Sciatic nerve (tissue), 2 donors: ENCODE data around the gene ANKS1B. TPM values are rescaled to one million over a fixed set of nuclear protein-coding genes. Genes with fewer than 3 reads are reported as not detected.
"Not testable (repeated sequence)": the region's sequence is repeated elsewhere in the genome, so short reads cannot be mapped to it uniquely, and the experiment has no call there.

Source experiments
- ATAC-seq: fragments of 200-7000 bp; cut with Tn5 transposase; one replicate; pipeline ENCODE4 v1.9.1; 2020; ENCODE audit warnings: mild to moderate bottlenecking, moderate library complexity
- DNase-seq: peaks from one replicate; pipeline ENCODE4 v3.0.0-alpha.2; 2020; ENCODE audit warnings: low spot score
- intact Hi-C: fragments of 100-400 bp; cut with DNase I; formaldehyde crosslinking; loops from one replicate; pipeline ENCODE4 v1.14.2; 2022
- total RNA-seq: library from RNA; stranded (reverse); fragmentation: NEBNext Ultra II Directional; extraction: Animal tissue kit (Norgen Biotek cat#: 25700); gene quantifications from one replicate; pipeline ENCODE4 v1.2.1, GENCODE V29; 2021
- donor health status: DM: no; HTN: no; CAD: no.
- donor health status: DM: no; HTN: no; CAD: no.

The ANKS1B gene
- total RNA-seq, 1 donor from 2014 or later: 20.8 TPM

- DNase-seq: no peak
- intact Hi-C loops: no loop called here
- ATAC-seq: no peak
Observed at GRCh38 chr12:99374023-99374422, 610.7 kb downstream of the ANKS1B start.

- intact Hi-C loops: no loop called here
- DNase-seq: no peak
- no peak for ATAC-seq
Observed at GRCh38 chr12:99372257-99372920, 612.3 kb downstream of the ANKS1B start.

- no peak for DNase-seq
- no peak for ATAC-seq
- intact Hi-C loops: no loop called here
Observed at GRCh38 chr12:99370421-99371138, 614.2 kb downstream of the ANKS1B start.

DNA sequence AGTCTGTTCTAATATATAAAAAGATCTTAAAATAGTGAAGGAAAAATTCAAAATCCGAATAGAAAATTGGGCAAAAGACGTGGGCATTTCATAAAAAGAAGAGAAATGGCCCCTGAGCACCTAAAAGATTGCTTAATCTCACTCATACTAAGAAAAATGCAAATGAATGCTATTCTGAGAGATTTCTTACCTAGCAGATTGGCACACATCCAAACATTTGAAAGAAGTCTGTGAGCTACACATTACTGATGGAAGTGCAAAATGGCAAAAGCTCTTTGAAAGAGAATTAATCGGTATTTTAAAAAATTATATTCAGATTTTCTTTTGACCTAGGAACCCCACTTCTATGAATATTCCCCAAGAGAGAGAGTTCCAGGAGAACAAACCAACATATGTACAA is 617.6 kb downstream of the ANKS1B start:
- DNase-seq (no peak), ATAC-seq (no peak)
- intact Hi-C loops: no loop called here

DNA sequence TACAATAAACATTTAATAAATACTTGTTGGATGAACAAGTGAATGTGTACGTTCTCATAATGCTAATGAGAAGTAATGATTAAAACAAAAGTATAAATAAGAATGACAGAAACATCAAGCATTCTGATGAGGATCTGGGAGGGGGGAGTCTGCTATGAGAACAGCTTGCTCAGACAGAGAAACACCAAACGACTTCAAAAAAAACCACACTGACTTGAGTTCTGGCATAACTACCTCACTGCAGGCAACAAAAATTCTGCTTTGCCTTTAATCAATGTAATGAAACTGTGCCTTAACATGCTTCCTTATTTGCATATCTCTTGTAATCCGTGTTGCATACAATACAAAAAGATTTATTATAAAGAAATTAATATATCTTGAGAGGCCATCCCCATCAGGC is 632.5 kb downstream of the ANKS1B start:
- DNase-seq (no peak), ATAC-seq (no peak)
- intact Hi-C loops: no loop called here

DNA sequence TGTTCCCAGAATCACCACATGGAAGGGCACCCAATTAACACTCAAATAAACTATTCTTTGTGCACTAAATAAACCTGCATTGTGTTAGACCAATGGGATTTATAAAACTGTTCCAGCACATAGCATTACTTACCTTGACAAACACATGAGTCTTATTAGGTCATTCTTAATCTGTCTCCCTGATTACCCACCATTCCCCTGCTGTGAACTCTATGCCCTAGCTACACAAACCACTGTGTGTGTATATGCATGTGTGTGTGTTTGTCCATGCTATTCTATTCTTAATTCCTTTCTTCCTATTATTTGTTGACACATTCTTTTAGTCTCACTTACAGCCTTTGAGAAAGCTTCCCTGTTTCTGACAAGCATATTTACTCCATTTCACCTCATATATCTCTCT is 640.8 kb downstream of the ANKS1B start:
- no peak for DNase-seq
- no peak for ATAC-seq
- intact Hi-C loops: no loop called here

DNA sequence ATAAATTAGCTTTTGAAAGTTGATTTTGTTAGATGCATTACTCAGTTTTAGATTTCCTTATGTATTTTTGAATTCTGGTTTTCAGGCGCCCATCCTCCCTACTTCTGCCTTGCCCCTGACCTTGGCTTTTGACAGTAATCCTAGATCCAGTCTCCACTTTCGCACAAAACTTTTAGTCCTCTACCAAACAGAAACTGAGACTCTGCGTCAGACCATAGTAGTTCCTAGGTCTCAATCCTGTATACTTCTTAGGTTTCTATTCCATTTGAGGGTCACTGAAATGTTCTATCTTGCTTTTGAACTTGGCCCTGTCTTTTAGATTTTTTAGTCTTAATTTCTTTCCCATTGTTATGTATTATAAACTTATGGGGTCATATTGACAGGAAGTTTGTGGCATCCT is 645.1 kb downstream of the ANKS1B start:
- ATAC-seq: no peak
- intact Hi-C loops: no loop called here
- no peak for DNase-seq

- intact Hi-C loops: no loop called here
Observed at GRCh38 chr12:99334285-99335056, 650.3 kb downstream of the ANKS1B start.

DNA sequence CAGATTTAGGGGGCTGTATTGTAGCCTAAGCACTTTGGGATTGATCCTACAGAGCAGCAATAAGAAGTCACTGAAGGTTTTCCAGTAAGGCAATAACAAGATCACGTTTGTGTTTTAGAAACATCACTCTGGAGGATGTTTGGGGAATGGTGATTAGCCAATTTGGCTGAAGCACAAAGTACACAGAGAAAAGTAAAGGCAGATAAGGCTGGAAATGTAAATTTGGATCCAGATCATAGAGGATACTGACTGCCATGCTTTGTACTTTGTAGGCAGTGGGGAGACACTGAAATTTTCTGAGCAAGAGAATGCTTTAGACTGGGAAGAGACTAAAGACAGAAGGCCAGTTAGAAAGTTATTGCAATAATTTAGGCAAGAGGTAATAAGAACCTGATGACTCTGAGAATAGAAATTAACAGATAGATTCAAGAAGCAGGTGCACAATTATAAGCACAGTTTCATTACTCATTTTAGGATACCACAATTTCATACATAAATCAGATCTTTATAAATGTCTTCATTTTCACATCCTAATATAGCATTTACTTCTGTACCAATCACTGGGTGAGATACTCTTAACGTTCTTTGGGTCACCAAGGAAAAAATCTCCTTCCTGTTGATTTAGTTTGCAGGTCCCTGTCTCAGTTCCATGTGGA is 651.7 kb downstream of the ANKS1B start:
- intact Hi-C loops: no loop called here
- no peak for ATAC-seq
- DNase-seq: no peak

More at GRCh38 chr12:99334285-99335056, 650.3 kb downstream of the ANKS1B start:
- DNase-seq: no peak
- no peak for ATAC-seq

GRCh38 chr12:99330216-99330615 is 654.5 kb downstream of the ANKS1B start:
- intact Hi-C loops: no loop called here
- DNase-seq (no peak), ATAC-seq (no peak)

DNA sequence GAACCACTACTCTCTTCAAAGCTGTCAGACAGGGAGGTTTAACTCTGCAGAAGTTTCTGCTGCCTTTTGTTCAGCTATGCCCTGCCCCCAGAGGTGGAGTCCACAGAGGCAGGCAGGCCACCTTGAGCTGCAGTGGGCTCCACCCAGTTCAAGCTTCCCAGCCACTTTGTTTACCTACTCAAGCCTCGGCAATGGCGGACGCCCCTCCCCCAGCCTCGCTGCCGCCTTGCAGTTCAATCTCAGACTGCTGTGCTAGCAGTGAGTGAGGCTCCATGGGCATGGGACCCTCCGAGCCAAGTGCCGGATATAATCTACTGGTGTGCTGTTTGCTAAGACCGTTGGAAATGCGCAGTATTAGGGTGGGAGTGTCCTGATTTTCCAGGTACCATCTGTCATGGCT is 663.5 kb downstream of the ANKS1B start:
- intact Hi-C loops, ATAC-seq: not testable (repeated sequence)

GRCh38 chr12:99311373-99311772 is 673.4 kb downstream of the ANKS1B start:
- no peak for DNase-seq
- intact Hi-C loops: no loop called here
- ATAC-seq: no peak

More for the DNA sequence above, 663.5 kb downstream of the ANKS1B start:
- not testable (repeated sequence) for DNase-seq

- intact Hi-C loops: no loop called here
- DNase-seq (no peak), ATAC-seq (no peak)
Observed at GRCh38 chr12:99309812-99310211, 674.9 kb downstream of the ANKS1B start.

DNA sequence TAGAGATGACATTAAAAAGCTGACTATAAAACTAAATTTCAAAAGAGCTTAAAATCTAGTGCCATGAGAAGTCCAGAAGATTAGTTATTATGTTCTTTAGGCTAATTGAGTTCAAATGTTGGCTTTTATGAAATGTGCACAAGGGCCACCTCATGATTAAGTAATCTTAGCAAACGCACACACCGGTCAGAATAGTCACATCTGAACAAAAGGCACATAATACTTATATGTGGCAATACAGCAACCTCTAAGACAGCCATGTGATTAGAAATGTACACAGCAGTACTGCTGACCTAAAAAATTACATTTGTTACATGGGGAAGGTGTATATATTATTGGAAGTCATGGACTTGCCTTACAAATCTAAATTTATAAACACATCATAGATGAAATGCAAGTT is 681.9 kb downstream of the ANKS1B start:
- intact Hi-C loops: no loop called here
- ATAC-seq: no peak
- no peak for DNase-seq

DNA sequence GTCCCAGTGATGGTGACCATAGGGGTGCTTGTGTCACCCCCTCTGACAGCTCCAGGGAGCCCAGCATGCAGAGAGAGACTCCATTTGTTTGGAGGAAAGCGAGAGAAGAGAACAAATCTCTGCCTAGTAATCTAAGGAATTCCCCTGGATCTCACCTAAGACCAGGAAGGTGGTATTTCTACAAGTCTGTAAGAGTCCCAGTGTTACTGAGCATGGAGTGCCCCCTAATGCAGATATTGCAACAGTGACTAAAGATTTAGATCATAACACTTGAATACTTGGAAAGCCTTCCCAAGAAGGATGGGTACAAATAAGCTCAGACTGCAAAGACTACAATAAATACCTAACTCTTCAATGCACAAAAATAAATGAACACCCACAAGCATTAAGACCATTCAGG is 697.6 kb downstream of the ANKS1B start:
- no peak for DNase-seq
- intact Hi-C loops: no loop called here
- no peak for ATAC-seq

DNA sequence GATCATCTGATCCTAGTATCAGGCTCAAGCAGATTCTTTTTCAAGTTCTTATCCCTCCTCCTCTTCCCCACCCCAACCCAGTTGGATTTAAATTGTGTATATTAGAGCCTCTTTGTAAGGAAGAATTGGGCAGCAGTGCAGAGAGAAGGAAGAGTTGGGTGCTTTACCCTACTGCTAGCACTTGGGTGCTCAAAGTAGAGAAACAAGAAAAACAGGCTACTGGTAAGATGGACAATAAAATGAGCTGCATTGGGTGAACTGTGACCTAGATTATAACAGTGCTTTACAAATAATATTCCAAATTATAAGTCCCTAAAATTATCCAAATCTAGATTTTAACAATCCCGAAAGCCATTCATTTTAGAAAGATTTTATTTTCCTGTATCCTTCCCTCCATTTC is 700.6 kb downstream of the ANKS1B start:
- DNase-seq: no peak
- ATAC-seq: no peak
- intact Hi-C loops: no loop called here

- ATAC-seq (no peak), DNase-seq (no peak)
- intact Hi-C loops: no loop called here
Observed at GRCh38 chr12:99282624-99283023, 702.1 kb downstream of the ANKS1B start.

DNA sequence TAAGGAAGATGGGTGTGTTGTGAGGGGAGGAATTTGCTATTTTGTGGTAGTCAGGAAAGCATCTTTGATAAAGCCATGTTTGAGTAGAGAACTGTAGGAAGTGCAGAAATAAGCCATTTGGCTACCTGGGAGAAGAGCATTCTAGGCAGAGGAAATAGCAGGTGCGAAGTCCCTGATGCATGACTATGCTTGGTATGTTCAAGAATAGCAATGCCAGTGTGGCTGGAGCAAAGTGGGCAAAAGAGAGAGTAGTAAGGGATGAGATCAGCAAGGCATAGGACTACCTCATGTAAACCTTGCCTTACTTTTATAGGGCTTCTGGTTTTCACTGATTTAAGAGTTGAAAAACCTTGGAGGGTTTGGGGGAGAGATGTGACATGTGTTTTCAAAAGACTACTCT is 702.6 kb downstream of the ANKS1B start:
- DNase-seq (no peak), ATAC-seq (no peak)
- intact Hi-C loops: no loop called here

DNA sequence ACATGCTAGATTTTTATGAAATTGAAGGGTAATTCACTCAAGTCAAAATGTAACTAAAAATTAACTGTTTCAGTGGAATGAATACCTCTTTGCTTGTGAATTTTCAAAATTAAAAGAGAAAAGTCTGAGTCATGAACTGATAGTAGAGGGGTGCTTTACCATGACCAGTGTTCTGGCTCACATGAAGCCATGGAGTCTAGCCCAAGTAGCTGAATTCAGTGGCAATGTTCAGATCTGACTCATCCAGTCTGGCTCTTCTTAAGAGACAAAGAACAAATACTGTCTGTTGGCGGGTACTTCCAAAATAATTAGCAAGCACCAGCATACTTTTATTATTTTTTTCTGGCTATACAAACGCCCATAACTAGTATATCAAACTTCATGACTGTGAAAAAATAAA is 703.5 kb downstream of the ANKS1B start:
- intact Hi-C loops: no loop called here
- ATAC-seq: no peak
- DNase-seq: no peak

GRCh38 chr12:99278899-99279298 is 705.8 kb downstream of the ANKS1B start:
- intact Hi-C loops: no loop called here
- no peak for DNase-seq
- no peak for ATAC-seq
